Upper lobe of left lung (tissue), 6 donors: ENCODE measurements around the gene ANKS1A. TPM values are rescaled to one million over a fixed set of nuclear protein-coding genes. Genes with fewer than 3 reads are reported as not detected.
"Not testable (repeated sequence)": the region's sequence is repeated elsewhere in the genome, so short reads cannot be mapped to it uniquely, and the experiment has no call there.

ENCODE experiments used
- ATAC-seq, 2 donors: fragments of 200-7000 bp; cut with Tn5 transposase; one replicate each; pipeline ENCODE4 v1.9.1; 2022; ENCODE audit warnings: mild to moderate bottlenecking in 2 of 2, moderate library complexity in 2 of 2; ENCODE audit not compliant: low FRiP score in 2 of 2
- DNase-seq, 2 donors: peaks; one replicate each; pipeline ENCODE4 v3.0.0-alpha.2; 2019 to 2020
- H3K27ac ChIP-seq, 4 donors: fragments of 200-600 bp; sonication (generic); one replicate each; pipeline ENCODE4 v1.5.1; 2016 to 2019
- H3K27me3 ChIP-seq, 4 donors: fragments of 200-600 bp; sonication (generic); one replicate each; pipeline ENCODE4 v1.5.1; 2017 to 2019
- H3K36me3 ChIP-seq, 4 donors: fragments of 200-600 bp; sonication (generic); one replicate each; pipeline ENCODE4 v1.5.1; 2016 to 2019
- H3K4me1 ChIP-seq, 4 donors: fragments of 200-600 bp; sonication (generic); one replicate each; pipeline ENCODE4 v1.5.1; 2018 to 2019
- H3K4me3 ChIP-seq, 4 donors: fragments of 200-600 bp; sonication (generic); one replicate each; pipeline ENCODE4 v1.5.1; 2017 to 2019; ENCODE audit warnings: mild to moderate bottlenecking in 2 of 4, moderate library complexity in 1 of 4
- H3K9me3 ChIP-seq, 4 donors: fragments of 200-600 bp; sonication (generic); one replicate each; pipeline ENCODE4 v1.5.1; 2018 to 2019
- CTCF ChIP-seq, 6 experiments: fragments of 450-650 bp in 4 of 6; fragments of 200-600 bp in 2 of 6; sonication (generic) in 2 of 6; IDR thresholded peaks; one replicate each; pipeline ENCODE4 v1.5.1; 2016 to 2019; ENCODE audit warnings: antibody characterized with exemption in 6 of 6
- EP300 ChIP-seq, 4 donors: sonication (generic); formaldehyde crosslinking; IDR thresholded peaks; one replicate each; pipeline ENCODE4 v1.5.1; 2017; ENCODE audit warnings: antibody characterized with exemption in 4 of 4, control low read depth in 2 of 4
- POLR2A ChIP-seq, 4 donors: fragments of 450-650 bp; IDR thresholded peaks; one replicate each; pipeline ENCODE4 v1.5.1; 2016 to 2017; ENCODE audit warnings: antibody characterized with exemption in 4 of 4, mild to moderate bottlenecking in 2 of 4
- POLR2AphosphoS5 ChIP-seq, 2 donors: sonication (generic); formaldehyde crosslinking; IDR thresholded peaks; one replicate each; pipeline ENCODE4 v1.5.1; 2017; ENCODE audit warnings: antibody characterized with exemption in 2 of 2
- WGBS, 2 donors: methylation state at CpG; one replicate each; pipeline ENCODE4 v1.1.5; 2017 to 2018; 5-methylcytosine and 5-hydroxymethylcytosine counted together
- total RNA-seq, 6 donors: library from RNA; depleted of rRNA in 4 of 6; stranded (reverse); fragments of >200 nt in 4 of 6; gene quantifications; one replicate each; pipeline versions ENCODE4 v1.1.0 to v1.2.1, GENCODE V29; 2016 to 2021
- donor health status: DM: no; HTN: no; CAD: no; lungs with moderate emphysema.
- donor health status: DM: no; HTN: yes; CAD: no; lungs with severe emphysema.

ANKS1A gene
- total RNA-seq, 6 donors from 2014 or later: 47.2 to 85.3 (median 53.5) TPM

- WGBS, 2 donors: 85% methylated on average over 3 of the region's 3 CpGs
- H3K9me3 ChIP-seq: no peaks in the 10 kb centered on the region
- TF ChIP-seq POLR2A (IDR thresholded peaks at IDR 0.05): no peak
- TF ChIP-seq POLR2AphosphoS5 (IDR thresholded peaks at IDR 0.05): no peak
- no peak for TF ChIP-seq EP300 (IDR thresholded peaks at IDR 0.05)
- TF ChIP-seq CTCF (IDR thresholded peaks at IDR 0.05): no peak
- ATAC-seq (no peak), DNase-seq (no peak)
- H3K27ac ChIP-seq: no peak overlapping the region
- no peaks in the 10 kb centered on the region for H3K36me3 ChIP-seq
- no peak overlapping the region for H3K4me3 ChIP-seq
- H3K4me1 ChIP-seq: no peaks in the 10 kb centered on the region
- H3K27me3 ChIP-seq: no peaks in the 10 kb centered on the region
Measured at GRCh38 chr6:35128496-35128895, 239.4 kb downstream of the ANKS1A start.

GRCh38 chr6:35136185-35136584 is 247.1 kb downstream of the ANKS1A start:
- H3K9me3 ChIP-seq: no peaks in the 10 kb centered on the region
- no peak for ATAC-seq
- no peak overlapping the region for H3K27ac ChIP-seq
- DNase-seq: no peak
- no peaks in the 10 kb centered on the region for H3K36me3 ChIP-seq
- peaks cover 0 to 5% (median 1%) of the 10 kb centered on the region in 4 donors for H3K27me3 ChIP-seq
- TF ChIP-seq EP300 (IDR thresholded peaks at IDR 0.05): no peak
- no peak for TF ChIP-seq CTCF (IDR thresholded peaks at IDR 0.05)
- TF ChIP-seq POLR2AphosphoS5 (IDR thresholded peaks at IDR 0.05): no peak
- TF ChIP-seq POLR2A (IDR thresholded peaks at IDR 0.05): no peak
- no peak overlapping the region for H3K4me3 ChIP-seq
- 57 to 59% methylated on average over 4 of the region's 4 CpGs for WGBS, 2 donors
- peaks cover 4 to 14% (median 8%) of the 10 kb centered on the region in 4 donors for H3K4me1 ChIP-seq

- H3K27me3 ChIP-seq, H3K9me3 ChIP-seq, DNase-seq, H3K4me3 ChIP-seq, ATAC-seq, H3K27ac ChIP-seq, H3K36me3 ChIP-seq: not testable (repeated sequence)
- H3K4me1 ChIP-seq: peaks cover 4 to 16% (median 10%) of the 10 kb centered on the region in 4 donors
- WGBS, 2 donors: 66 to 74% methylated on average over 3 of the region's 3 CpGs
Measured at GRCh38 chr6:35138191-35138590, 249.1 kb downstream of the ANKS1A start.

GRCh38 chr6:35139470-35139869 is 250.4 kb downstream of the ANKS1A start:
- WGBS, 2 donors: 58 to 67% methylated on average over 2 of the region's 2 CpGs
- no peak for TF ChIP-seq POLR2A (IDR thresholded peaks at IDR 0.05)
- no peak for TF ChIP-seq CTCF (IDR thresholded peaks at IDR 0.05)
- TF ChIP-seq POLR2AphosphoS5 (IDR thresholded peaks at IDR 0.05): no peak
- no peak for TF ChIP-seq EP300 (IDR thresholded peaks at IDR 0.05)
- H3K36me3 ChIP-seq: no peaks in the 10 kb centered on the region
- no peak overlapping the region for H3K4me3 ChIP-seq
- peaks cover 0 to 5% (median 1%) of the 10 kb centered on the region in 4 donors for H3K27me3 ChIP-seq
- H3K4me1 ChIP-seq: peaks cover 4 to 16% (median 10%) of the 10 kb centered on the region in 4 donors
- DNase-seq: no peak
- H3K27ac ChIP-seq: no peak overlapping the region
- H3K9me3 ChIP-seq: no peaks in the 10 kb centered on the region
- no peak for ATAC-seq

DNA sequence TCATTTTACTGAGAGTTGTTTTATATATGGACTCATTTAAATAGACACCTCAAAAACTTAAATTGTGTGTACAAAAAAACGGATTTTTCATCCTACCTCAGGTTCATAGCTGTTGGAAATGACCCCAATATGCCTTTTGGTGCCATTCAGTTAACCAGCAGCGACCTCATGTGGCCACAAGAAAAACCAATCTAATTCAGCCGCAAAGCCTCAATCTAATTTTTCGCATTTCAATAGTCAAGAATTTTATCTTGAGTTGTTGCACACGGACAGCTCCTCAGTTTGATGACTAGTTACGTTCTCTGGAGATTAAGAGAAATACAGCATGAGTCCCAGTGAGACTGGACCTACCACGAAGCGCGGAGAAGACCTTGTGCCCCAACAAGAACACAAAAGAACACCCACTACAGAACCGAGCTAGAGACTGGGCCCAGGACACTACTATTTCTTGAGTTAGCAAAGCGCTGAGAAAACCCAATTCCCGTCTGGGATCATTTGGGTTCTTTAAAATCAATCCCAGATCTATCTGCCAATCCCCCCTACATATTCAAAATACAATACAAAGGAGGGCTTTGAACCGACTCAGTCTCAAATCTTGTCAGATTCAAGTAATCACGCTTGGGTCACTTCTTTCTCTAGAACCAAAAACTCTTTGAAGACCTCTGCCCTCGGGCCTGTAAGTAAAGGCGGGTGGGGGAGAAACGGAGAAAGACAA is 251.0 kb downstream of the ANKS1A start:
- DNase-seq (no peak), ATAC-seq (peak in 1 of 2 donors; percentile 73)
- H3K4me3 ChIP-seq: no peak overlapping the region
- no peak overlapping the region for H3K27ac ChIP-seq
- H3K4me1 ChIP-seq: peaks cover 4 to 16% (median 10%) of the 10 kb centered on the region in 4 donors
- TF ChIP-seq POLR2AphosphoS5 (IDR thresholded peaks at IDR 0.05) (no peak), EP300 (IDR thresholded peaks at IDR 0.05) (no peak), POLR2A (IDR thresholded peaks at IDR 0.05) (no peak), CTCF (IDR thresholded peaks at IDR 0.05) (peak; percentile 68 to 86 (median 79))
- 39 to 40% methylated on average over 17 of the region's 17 CpGs for WGBS, 2 donors
- H3K9me3 ChIP-seq: no peaks in the 10 kb centered on the region
- peaks cover 0 to 5% (median 1%) of the 10 kb centered on the region in 4 donors for H3K27me3 ChIP-seq
- no peaks in the 10 kb centered on the region for H3K36me3 ChIP-seq
